Brain microvascular endothelial cell (primary cell): ENCODE results near the gene ZMYND10.

Experiments used
- DNase-seq: peaks from one replicate; pipeline ENCODE4 v3.0.0-alpha.2; 2020
- H3K27ac ChIP-seq: fragments of 250-450 bp; sonication (Bioruptor Pico); 2 replicates; pipeline ENCODE4 v1.5.1; 2020; ENCODE audit warnings: mild to moderate bottlenecking, moderate library complexity
- H3K27me3 ChIP-seq: fragments of 250-450 bp; sonication (Bioruptor Pico); replicated peaks from 2 replicates; pipeline ENCODE4 v1.5.1; 2020; ENCODE audit warnings: mild to moderate bottlenecking
- H3K36me3 ChIP-seq: fragments of 250-450 bp; sonication (Bioruptor Pico); replicated peaks from 2 replicates; pipeline ENCODE4 v1.5.1; 2020; ENCODE audit warnings: mild to moderate bottlenecking
- H3K4me3 ChIP-seq: 2 replicates; pipeline ENCODE4 v1.5.1; 2011; ENCODE audit warnings: low read depth, mild to moderate bottlenecking, control low read depth, low read length, moderate library complexity
- in situ Hi-C: cut with HindIII; loops from 2 replicates; pipeline ENCODE4 v1.10.0; 2017; ENCODE audit warnings: low sequenced_read_pairs, low pct_ligation_motif_present
- TF ChIP-seq, protein P1 (sequence below): IDR thresholded peaks from 2 replicates; pipeline ENCODE4 v1.5.1; 2011; ENCODE audit warnings: low read depth, mild to moderate bottlenecking, moderate library complexity, low read length, control low read depth, inconsistent platforms; ENCODE audit errors: missing control alignments

The ZMYND10 gene

DNA sequence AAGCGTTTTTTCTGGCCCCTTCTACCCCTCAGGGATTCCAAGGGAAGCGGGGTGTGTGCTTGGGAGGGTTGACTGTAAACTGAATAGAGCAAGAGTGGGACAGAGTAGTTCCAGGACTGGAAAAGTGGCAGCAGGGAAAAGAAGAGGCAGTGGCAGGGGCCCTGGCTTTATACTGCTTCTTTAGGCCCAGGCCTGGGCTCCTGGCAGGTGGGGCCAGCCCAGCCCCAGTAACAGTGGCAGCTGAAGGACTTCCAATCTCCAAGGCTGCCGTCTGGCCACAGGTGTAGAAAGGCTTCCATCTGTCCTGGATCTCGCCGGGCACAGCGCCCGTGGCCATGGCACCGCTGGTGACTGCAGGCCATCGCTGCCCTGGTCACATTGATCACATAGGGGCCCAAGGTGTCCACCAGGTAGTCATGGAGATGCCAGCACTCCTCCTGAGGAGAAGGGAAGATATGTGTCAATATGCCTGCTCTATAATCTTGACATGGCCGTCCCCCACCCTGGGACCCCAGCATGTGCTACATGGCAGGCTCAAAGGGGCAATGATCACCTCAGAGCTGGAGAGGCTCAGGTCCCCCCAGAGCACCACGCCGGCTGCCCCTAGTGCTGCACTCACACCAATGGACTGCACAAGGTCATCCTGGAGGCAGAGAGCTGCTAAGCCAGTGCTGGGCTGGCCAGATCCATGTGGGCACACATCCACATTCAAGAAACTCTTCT is 52.3 kb downstream of the ZMYND10 start:
- no peaks in the 10 kb centered on the region for H3K27me3 ChIP-seq
- no peak overlapping the region for H3K4me3 ChIP-seq
- in situ Hi-C loops: no loop called here
- no peak for DNase-seq
- H3K27ac ChIP-seq: no peak overlapping the region
- TF ChIP-seq, protein P1, sequence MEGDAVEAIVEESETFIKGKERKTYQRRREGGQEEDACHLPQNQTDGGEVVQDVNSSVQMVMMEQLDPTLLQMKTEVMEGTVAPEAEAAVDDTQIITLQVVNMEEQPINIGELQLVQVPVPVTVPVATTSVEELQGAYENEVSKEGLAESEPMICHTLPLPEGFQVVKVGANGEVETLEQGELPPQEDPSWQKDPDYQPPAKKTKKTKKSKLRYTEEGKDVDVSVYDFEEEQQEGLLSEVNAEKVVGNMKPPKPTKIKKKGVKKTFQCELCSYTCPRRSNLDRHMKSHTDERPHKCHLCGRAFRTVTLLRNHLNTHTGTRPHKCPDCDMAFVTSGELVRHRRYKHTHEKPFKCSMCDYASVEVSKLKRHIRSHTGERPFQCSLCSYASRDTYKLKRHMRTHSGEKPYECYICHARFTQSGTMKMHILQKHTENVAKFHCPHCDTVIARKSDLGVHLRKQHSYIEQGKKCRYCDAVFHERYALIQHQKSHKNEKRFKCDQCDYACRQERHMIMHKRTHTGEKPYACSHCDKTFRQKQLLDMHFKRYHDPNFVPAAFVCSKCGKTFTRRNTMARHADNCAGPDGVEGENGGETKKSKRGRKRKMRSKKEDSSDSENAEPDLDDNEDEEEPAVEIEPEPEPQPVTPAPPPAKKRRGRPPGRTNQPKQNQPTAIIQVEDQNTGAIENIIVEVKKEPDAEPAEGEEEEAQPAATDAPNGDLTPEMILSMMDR: no peak
- H3K36me3 ChIP-seq: peaks cover 18% of the 10 kb centered on the region

GRCh38 chr3:50292159-50293078 is 53.1 kb downstream of the ZMYND10 start, which contains the start of gene IFRD2:
TSS of gene IFRD2 (minus strand) at chr3:50292429. CDS start at chr3:50292274, 155 bp downstream.
- peaks cover 25% of the 10 kb centered on the region for H3K36me3 ChIP-seq
- TF ChIP-seq, protein P1: peak; percentile 11
- peak; percentile 98 for DNase-seq
- in situ Hi-C loops: no loop called here
- peak within 1 kb of the TSS; percentile 89 for H3K4me3 ChIP-seq
- H3K27me3 ChIP-seq: no peaks in the 10 kb centered on the region
- H3K27ac ChIP-seq: peak within 1 kb of the TSS; percentile 54
